Gastroesophageal sphincter (tissue), 3 donors: Measurements from ENCODE around the gene RAB11FIP3.

Experiments
- EP300 ChIP-seq: sonication (generic); formaldehyde crosslinking; IDR thresholded peaks from one replicate; pipeline ENCODE4 v1.6.1; 2017; ENCODE audit warnings: antibody characterized with exemption, mild to moderate bottlenecking
- POLR2A ChIP-seq, 2 donors: fragments of 450-650 bp; IDR thresholded peaks; one replicate each; pipeline ENCODE4 v1.6.1; 2017; ENCODE audit warnings: antibody characterized with exemption in 2 of 2, mild to moderate bottlenecking in 2 of 2, moderate library complexity in 1 of 2
- POLR2AphosphoS5 ChIP-seq: sonication (generic); formaldehyde crosslinking; IDR thresholded peaks from one replicate; pipeline ENCODE4 v1.6.1; 2017; ENCODE audit warnings: antibody characterized with exemption
- TF ChIP-seq, protein P1 (sequence below), 4 experiments: fragments of 200-600 bp in 2 of 4; fragments of 450-650 bp in 2 of 4; sonication (generic) in 1 of 4; IDR thresholded peaks; one replicate each; pipeline ENCODE4 v1.5.1; 2017 to 2019; ENCODE audit warnings: antibody characterized with exemption in 4 of 4, mild to moderate bottlenecking in 2 of 4, moderate library complexity in 2 of 4

- no peak for TF ChIP-seq POLR2AphosphoS5
- TF ChIP-seq, protein P1, sequence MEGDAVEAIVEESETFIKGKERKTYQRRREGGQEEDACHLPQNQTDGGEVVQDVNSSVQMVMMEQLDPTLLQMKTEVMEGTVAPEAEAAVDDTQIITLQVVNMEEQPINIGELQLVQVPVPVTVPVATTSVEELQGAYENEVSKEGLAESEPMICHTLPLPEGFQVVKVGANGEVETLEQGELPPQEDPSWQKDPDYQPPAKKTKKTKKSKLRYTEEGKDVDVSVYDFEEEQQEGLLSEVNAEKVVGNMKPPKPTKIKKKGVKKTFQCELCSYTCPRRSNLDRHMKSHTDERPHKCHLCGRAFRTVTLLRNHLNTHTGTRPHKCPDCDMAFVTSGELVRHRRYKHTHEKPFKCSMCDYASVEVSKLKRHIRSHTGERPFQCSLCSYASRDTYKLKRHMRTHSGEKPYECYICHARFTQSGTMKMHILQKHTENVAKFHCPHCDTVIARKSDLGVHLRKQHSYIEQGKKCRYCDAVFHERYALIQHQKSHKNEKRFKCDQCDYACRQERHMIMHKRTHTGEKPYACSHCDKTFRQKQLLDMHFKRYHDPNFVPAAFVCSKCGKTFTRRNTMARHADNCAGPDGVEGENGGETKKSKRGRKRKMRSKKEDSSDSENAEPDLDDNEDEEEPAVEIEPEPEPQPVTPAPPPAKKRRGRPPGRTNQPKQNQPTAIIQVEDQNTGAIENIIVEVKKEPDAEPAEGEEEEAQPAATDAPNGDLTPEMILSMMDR (IDR thresholded peaks at IDR 0.05): no peak
- TF ChIP-seq POLR2A (IDR thresholded peaks at IDR 0.05): no peak
- TF ChIP-seq EP300: no peak
These were observed 128.8 kb downstream of the RAB11FIP3 start for GRCh38 chr16:554297-554621.
